Neural progenitor cell (in vitro differentiated cells): Measurements from ENCODE around the gene JUND. TPM values are rescaled to one million over a fixed set of nuclear protein-coding genes. Genes with fewer than 3 reads are reported as not detected.

Experiments
- DNase-seq: peaks from one replicate; pipeline ENCODE4 v3.0.0-alpha.2; 2016; ENCODE audit warnings: low spot score
- H2AFZ ChIP-seq: fragments of 200-600 bp; sonication (generic); replicated peaks from 2 replicates; pipeline ENCODE4 v1.6.1; 2016; ENCODE audit warnings: antibody characterized with exemption
- H3F3A ChIP-seq: fragments of 200-600 bp; sonication (generic); 2 replicates; pipeline ENCODE4 v1.6.1; 2016; ENCODE audit warnings: antibody characterized with exemption, low read depth
- H3K27ac ChIP-seq: fragments of 200-600 bp; sonication (generic); 2 replicates; pipeline ENCODE4 v1.5.1; 2016; ENCODE audit warnings: mild to moderate bottlenecking
- H3K27me3 ChIP-seq: fragments of 200-600 bp; sonication (generic); 2 replicates; pipeline ENCODE4 v1.6.1; 2016; ENCODE audit warnings: mild to moderate bottlenecking, moderate library complexity
- H3K36me3 ChIP-seq: fragments of 200-600 bp; sonication (generic); 2 replicates; pipeline ENCODE4 v1.5.1; 2016
- H3K4me1 ChIP-seq: fragments of 200-600 bp; sonication (generic); 2 replicates; pipeline ENCODE4 v1.6.1; 2016; ENCODE audit warnings: mixed run types
- H3K4me2 ChIP-seq: fragments of 200-600 bp; sonication (generic); 2 replicates; pipeline ENCODE4 v1.6.1; 2016
- H3K4me3 ChIP-seq: fragments of 200-600 bp; sonication (generic); 2 replicates; pipeline ENCODE4 v1.5.1; 2016
- H3K79me2 ChIP-seq: fragments of 200-600 bp; sonication (generic); 2 replicates; pipeline ENCODE4 v1.6.1; 2016; ENCODE audit warnings: low read depth
- H3K9ac ChIP-seq: fragments of 200-600 bp; sonication (generic); 2 replicates; pipeline ENCODE4 v1.6.1; 2016
- H3K9me3 ChIP-seq: fragments of 200-600 bp; sonication (generic); 2 replicates; pipeline ENCODE4 v1.5.1; 2016; ENCODE audit warnings: low read depth
- H4K20me1 ChIP-seq: fragments of 200-600 bp; sonication (generic); 2 replicates; pipeline ENCODE4 v1.6.1; 2016; ENCODE audit warnings: low read depth
- H3K27ac Mint-ChIP-seq: 3 replicates; pipeline ENCODE4 v1.8.0; 2021; ENCODE audit warnings: mixed read lengths
- H3K27me3 Mint-ChIP-seq: 2 replicates; pipeline ENCODE4 v1.8.0; 2022; ENCODE audit warnings: low read depth, mild to moderate bottlenecking, inconsistent platforms, moderate library complexity, mixed read lengths; ENCODE audit not compliant: insufficient read depth
- H3K36me3 Mint-ChIP-seq: 3 replicates; pipeline ENCODE4 v1.8.0; 2021; ENCODE audit warnings: mixed read lengths
- H3K4me1 Mint-ChIP-seq: 3 replicates; pipeline ENCODE4 v1.8.0; 2021; ENCODE audit warnings: mixed read lengths
- H3K4me3 Mint-ChIP-seq: 3 replicates; pipeline ENCODE4 v1.8.0; 2021; ENCODE audit warnings: mild to moderate bottlenecking, moderate library complexity, mixed read lengths
- H3K9me3 Mint-ChIP-seq: 3 replicates; pipeline ENCODE4 v1.8.0; 2020; ENCODE audit warnings: mixed read lengths
- CTCF ChIP-seq: fragments of 200-600 bp; sonication (generic); IDR thresholded peaks from 2 replicates; pipeline ENCODE4 v1.5.1; 2017; ENCODE audit warnings: antibody characterized with exemption, mild to moderate bottlenecking
- EZH2 ChIP-seq: fragments of 200-600 bp; sonication (generic); IDR thresholded peaks from 2 replicates; pipeline ENCODE4 v1.6.1; 2017; ENCODE audit warnings: antibody characterized with exemption, mild to moderate bottlenecking, moderate library complexity
- EZH2phosphoT487 ChIP-seq: fragments of 200-600 bp; sonication (generic); IDR thresholded peaks from 2 replicates; pipeline ENCODE4 v1.6.1; 2017; ENCODE audit warnings: antibody characterized with exemption
- total RNA-seq: library from RNA; depleted of rRNA; stranded (reverse); fragments of >200 nt; gene quantifications from 2 replicates; pipeline ENCODE4 v1.2.3, GENCODE V29; 2015; ENCODE audit warnings: low replicate concordance

The JUND gene
- total RNA-seq, 1 donor from 2014 or later: 51.7 TPM

DNA sequence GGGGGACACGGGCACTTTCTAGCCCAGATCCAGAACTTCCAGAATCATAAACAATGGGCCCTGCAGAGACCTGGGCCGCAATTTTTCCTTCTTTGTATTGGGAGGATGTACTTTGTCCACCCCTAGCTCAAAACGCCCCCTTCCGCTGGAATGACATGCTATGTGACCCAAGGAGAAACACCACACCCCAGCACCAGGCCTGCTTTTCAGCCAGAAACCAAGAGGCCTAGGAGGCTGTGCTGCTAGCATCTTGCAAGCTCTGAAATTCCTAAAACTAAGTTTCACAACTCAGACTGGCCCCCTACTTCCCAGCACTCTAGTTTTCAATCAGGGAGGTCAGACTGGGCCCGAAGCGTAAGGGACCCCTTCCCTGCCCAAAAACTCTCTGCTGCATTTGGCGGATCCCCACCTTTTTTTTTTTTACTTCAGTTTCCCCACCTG lies 40.9 kb upstream of the JUND start:
- peak; percentile 81 for DNase-seq
- H3K4me1 Mint-ChIP-seq: peaks cover 37% of the 10 kb centered on the region
- H3K9me3 ChIP-seq: no peaks in the 10 kb centered on the region

DNA sequence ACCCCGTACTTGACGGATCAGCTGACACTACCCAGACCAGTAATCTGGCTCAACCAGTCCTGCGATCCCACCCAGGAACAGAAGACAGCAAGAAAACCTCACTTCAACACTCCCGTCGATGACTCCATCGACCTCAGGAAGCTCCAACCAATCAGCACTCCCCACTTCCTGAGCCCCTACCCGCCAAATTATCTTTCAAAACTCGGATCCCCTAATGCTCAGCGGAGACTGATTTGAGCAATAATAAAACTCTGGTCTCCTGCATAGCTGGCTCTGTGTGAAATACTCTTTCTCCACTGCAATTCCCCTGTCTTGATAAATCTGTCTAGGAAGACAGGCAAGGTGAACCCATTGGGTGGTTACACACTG lies 40.3 kb upstream of the JUND start:
- Mint-ChIP-seq H3K9me3 (no peaks in the 10 kb centered on the region), H3K36me3 (peaks cover 7% of the 10 kb centered on the region), H3K4me1 (peaks cover 37% of the 10 kb centered on the region), H3K27me3 (peaks cover 3% of the 10 kb centered on the region), H3K4me3 (peak overlapping the region; percentile 85), H3K27ac (peak overlapping the region; percentile 46)
- TF ChIP-seq EZH2phosphoT487 (no peak), EZH2 (no peak), CTCF (no peak)
- no peak overlapping the region for H2AFZ ChIP-seq
- H3K27me3 ChIP-seq: no peaks in the 10 kb centered on the region
- H3K9me3 ChIP-seq: no peaks in the 10 kb centered on the region
- no peak overlapping the region for H3K27ac ChIP-seq
- peak overlapping the region; percentile 73 for H3K4me3 ChIP-seq
- H4K20me1 ChIP-seq: peaks cover 29% of the 10 kb centered on the region
- peaks cover 19% of the 10 kb centered on the region for H3K4me1 ChIP-seq
- peaks cover 28% of the 10 kb centered on the region for H3F3A ChIP-seq
- no peaks in the 10 kb centered on the region for H3K36me3 ChIP-seq
- H3K9ac ChIP-seq: peak overlapping the region; percentile 77
- peaks cover 61% of the 10 kb centered on the region for H3K79me2 ChIP-seq
- peak overlapping the region; percentile 91 for H3K4me2 ChIP-seq
- no peak for DNase-seq

More for the DNA sequence above, 40.9 kb upstream of the JUND start:
- Histone ChIP-seq H3K9ac (peak overlapping the region; percentile 77), H3K4me2 (peak overlapping the region; percentile 91), H3K27me3 (no peaks in the 10 kb centered on the region), H3K4me3 (peak overlapping the region; percentile 73), H4K20me1 (peaks cover 25% of the 10 kb centered on the region), H3K27ac (peak overlapping the region; percentile 61), H2AFZ (no peak overlapping the region), H3K4me1 (peaks cover 19% of the 10 kb centered on the region), H3F3A (peaks cover 28% of the 10 kb centered on the region), H3K79me2 (peaks cover 55% of the 10 kb centered on the region), H3K36me3 (no peaks in the 10 kb centered on the region)
- TF ChIP-seq EZH2phosphoT487 (no peak), CTCF (peak; percentile 48), EZH2 (no peak)
- H3K27me3 Mint-ChIP-seq: peaks cover 3% of the 10 kb centered on the region
- H3K9me3 Mint-ChIP-seq: no peaks in the 10 kb centered on the region
- peak overlapping the region; percentile 46 for H3K27ac Mint-ChIP-seq
- H3K4me3 Mint-ChIP-seq: peak overlapping the region; percentile 85
- peaks cover 7% of the 10 kb centered on the region for H3K36me3 Mint-ChIP-seq

- Histone ChIP-seq H3K27ac (no peak overlapping the region), H3F3A (peaks cover 34% of the 10 kb centered on the region), H3K9ac (peak overlapping the region; percentile 77), H3K79me2 (peaks cover 66% of the 10 kb centered on the region), H2AFZ (no peak overlapping the region), H3K9me3 (no peaks in the 10 kb centered on the region), H3K4me2 (peak overlapping the region; percentile 91), H4K20me1 (peaks cover 32% of the 10 kb centered on the region), H3K36me3 (no peaks in the 10 kb centered on the region), H3K27me3 (no peaks in the 10 kb centered on the region), H3K4me3 (peak overlapping the region; percentile 73), H3K4me1 (peaks cover 19% of the 10 kb centered on the region)
- H3K4me3 Mint-ChIP-seq: peak overlapping the region; percentile 85
- H3K36me3 Mint-ChIP-seq: peaks cover 7% of the 10 kb centered on the region
- no peak for DNase-seq
- H3K9me3 Mint-ChIP-seq: no peaks in the 10 kb centered on the region
- H3K4me1 Mint-ChIP-seq: peaks cover 37% of the 10 kb centered on the region
- no peak for TF ChIP-seq EZH2
- TF ChIP-seq CTCF: no peak
- no peak for TF ChIP-seq EZH2phosphoT487
- H3K27ac Mint-ChIP-seq: peak overlapping the region; percentile 46
- H3K27me3 Mint-ChIP-seq: peaks cover 3% of the 10 kb centered on the region
These were observed 39.7 kb upstream of the JUND start for GRCh38 chr19:18320865-18321733.
